Endothelial cell of umbilical vein (primary cell): ENCODE data around the gene PRSS21. TPM values are rescaled to one million over a fixed set of nuclear protein-coding genes. Genes with fewer than 3 reads are reported as not detected.

Source experiments
- BruUV-seq: library from RNA; stranded (reverse); fragments of 400-500 nt; replicated peaks from 2 replicates; lab custom pipeline; 2021; lab: Mats Ljungman, UMichigan
- CTCF ChIA-PET: fragments of 300-600, 350-600 bp; sonication (Branson Sonifier 250); formaldehyde crosslinking; loops from one replicate; lab custom pipeline; 2021; ENCODE audit warnings: antibody characterized with exemption, inconsistent platforms; lab: Charles Lee
- POLR2A ChIA-PET: fragments of 300-600, 350-600 bp; sonication (Branson Sonifier 250); formaldehyde crosslinking; loops from one replicate; lab custom pipeline; 2021; ENCODE audit warnings: antibody characterized with exemption, inconsistent platforms; lab: Charles Lee
- DNase-seq: peaks from one replicate; pipeline ENCODE4 v3.0.0-alpha.2; 2011; ENCODE audit warnings: low read depth, low spot score
- FAIRE-seq: peaks from 2 replicates; lab custom pipeline; 2011; peaks lifted over from hg19 to GRCh38; lab: Jason Lieb, UNC
- H2AFZ ChIP-seq: 2 replicates; pipeline ENCODE4 v1.6.0; 2012; ENCODE audit warnings: low read depth, low read length, control low read depth, inconsistent platforms
- H3K27ac ChIP-seq: 2 replicates; pipeline ENCODE4 v1.5.1; 2011; ENCODE audit warnings: low read depth, mild to moderate bottlenecking, control low read depth, low read length, moderate library complexity; ENCODE audit not compliant: insufficient read depth
- H3K27me3 ChIP-seq, 2 experiments: 2 replicates each; pipeline versions ENCODE4 v1.6.0 to v1.6.1; 2011; ENCODE audit warnings: low read length in 2 of 2, mixed read lengths in 1 of 2; ENCODE audit not compliant: control insufficient read depth in 2 of 2, insufficient read depth in 2 of 2
- H3K36me3 ChIP-seq, 2 experiments: 2 replicates in 1 of 2; 3 replicates in 1 of 2; pipeline ENCODE4 v1.5.1; 2011; ENCODE audit warnings: low read length in 2 of 2, mild to moderate bottlenecking in 1 of 2, moderate library complexity in 1 of 2; ENCODE audit not compliant: control insufficient read depth in 2 of 2, insufficient read depth in 2 of 2; ENCODE audit errors: extremely low read depth in 1 of 2
- H3K4me1 ChIP-seq: 3 replicates; pipeline ENCODE4 v1.5.1; 2011; ENCODE audit warnings: mild to moderate bottlenecking, low read length; ENCODE audit not compliant: control insufficient read depth, insufficient read depth; ENCODE audit errors: extremely low read depth
- H3K4me2 ChIP-seq: 2 replicates; pipeline ENCODE4 v1.6.1; 2011; ENCODE audit warnings: low read length, control low read depth, mixed read lengths; ENCODE audit not compliant: insufficient read depth
- H3K4me3 ChIP-seq, 3 experiments: fragments of 200-600 bp in 1 of 3; sonication (generic), shearing (Covaris generic) in 1 of 3; replicated peaks in 1 of 3; 2 replicates each; pipeline ENCODE4 v1.5.1; 2011 to 2016; ENCODE audit warnings: control low read depth in 3 of 3, low read length in 3 of 3, mild to moderate bottlenecking in 2 of 3, inconsistent platforms in 1 of 3, low read depth in 1 of 3, moderate library complexity in 1 of 3; ENCODE audit not compliant: insufficient read depth in 1 of 3
- H3K79me2 ChIP-seq: 2 replicates; pipeline ENCODE4 v1.6.0; 2012; ENCODE audit warnings: low read length, inconsistent platforms; ENCODE audit not compliant: control insufficient read depth, insufficient read depth
- H3K9ac ChIP-seq: replicated peaks from 2 replicates; pipeline ENCODE3; 2011; ENCODE audit warnings: low read length, control low read depth; ENCODE audit not compliant: insufficient read depth; ENCODE audit errors: extremely low read depth
- H3K9me1 ChIP-seq: replicated peaks from 3 replicates; pipeline ENCODE4 v1.6.0; 2011; ENCODE audit warnings: mild to moderate bottlenecking, low read length; ENCODE audit not compliant: control insufficient read depth, insufficient read depth; ENCODE audit errors: extremely low read depth
- H3K9me3 ChIP-seq: replicated peaks from 2 replicates; pipeline ENCODE4 v1.5.1; 2012; ENCODE audit warnings: low read length, inconsistent platforms; ENCODE audit not compliant: control insufficient read depth, insufficient read depth
- H4K20me1 ChIP-seq: replicated peaks from 2 replicates; pipeline ENCODE3; 2011; ENCODE audit warnings: mild to moderate bottlenecking, low read length; ENCODE audit not compliant: control insufficient read depth, insufficient read depth; ENCODE audit errors: extremely low read depth
- EZH2 ChIP-seq: IDR thresholded peaks from 2 replicates; pipeline ENCODE4 v1.6.1; 2012; ENCODE audit warnings: borderline replicate concordance, low read depth, mild to moderate bottlenecking, moderate library complexity, low read length, inconsistent platforms; ENCODE audit not compliant: severe bottlenecking
- FOS ChIP-seq: IDR thresholded peaks from 2 replicates; pipeline ENCODE4 v1.6.1; 2011; ENCODE audit warnings: mild to moderate bottlenecking, low read length, moderate library complexity, borderline replicate concordance; ENCODE audit not compliant: insufficient read depth
- GATA2 ChIP-seq: IDR thresholded peaks from 2 replicates; pipeline ENCODE4 v1.7.0; 2011; ENCODE audit warnings: low read depth, mild to moderate bottlenecking, moderate library complexity, mixed read lengths, low read length; ENCODE audit not compliant: insufficient read length, insufficient read depth
- JUN ChIP-seq: IDR thresholded peaks from 2 replicates; pipeline ENCODE4 v1.6.1; 2011; ENCODE audit warnings: borderline replicate concordance, low read depth; ENCODE audit not compliant: insufficient read length, insufficient read depth
- MAX ChIP-seq: IDR thresholded peaks from 2 replicates; pipeline ENCODE4 v1.6.1; 2011; ENCODE audit not compliant: insufficient read depth, insufficient read length
- MYC ChIP-seq: IDR thresholded peaks from one replicate; pipeline ENCODE4 v1.6.1; 2011; ENCODE audit warnings: mild to moderate bottlenecking, low read depth, low read length
- POLR2A ChIP-seq: IDR thresholded peaks from 2 replicates; pipeline ENCODE4 v1.6.1; 2012; ENCODE audit warnings: low read depth, mild to moderate bottlenecking, control low read depth, low read length
- POLR2AphosphoS5 ChIP-seq: IDR thresholded peaks from 2 replicates; pipeline ENCODE4 v1.6.1; 2012; ENCODE audit warnings: low read depth, mild to moderate bottlenecking, control low read depth, low read length, moderate library complexity; ENCODE audit not compliant: insufficient read depth
- dilution Hi-C: fragments of 300-500 bp; cut with MboI; formaldehyde crosslinking; loops from one replicate; pipeline ENCODE4 v1.15.0; 2019; ENCODE audit warnings: low sequenced_read_pairs; ENCODE audit not compliant: extremely low pct_ligation_motif_present
- intact Hi-C: fragments of 100-400 bp; cut with micrococcal nuclease; formaldehyde crosslinking; loops from one replicate; pipeline ENCODE4 v1.10.0; 2022
- polyA plus RNA-seq, 4 experiments: library from polyadenylated mRNA; depleted of rRNA in 3 of 4; stranded (reverse) in 3 of 4; unstranded in 1 of 4; fragments of >200 nt; gene quantifications; 2 replicates each; pipeline versions ENCODE4 v1.2.1 to v1.2.3, GENCODE V29; 2011 to 2012; ENCODE audit warnings: missing spikeins in 1 of 4
- total RNA-seq: library from RNA; stranded (reverse); gene quantifications from 2 replicates; pipeline ENCODE4 v1.2.3, GENCODE V29; 2021
- TF ChIP-seq, protein P1 (sequence below), 2 donors: IDR thresholded peaks; 1 replicate in 1 of 2; 2 replicates in 1 of 2; pipeline ENCODE4 v1.5.1; 2011; ENCODE audit warnings: low read length in 2 of 2, mild to moderate bottlenecking in 2 of 2, moderate library complexity in 2 of 2, control low read depth in 1 of 2, inconsistent platforms in 1 of 2, low read depth in 1 of 2; ENCODE audit not compliant: insufficient read depth in 1 of 2; ENCODE audit errors: extremely low read depth in 1 of 2

The PRSS21 gene
- total and polyA plus RNA-seq, 2 donors (not counting 3 experiments of a cell fraction or from before 2014, with no cell fraction given) = 0.28 TPM; not detected in 1

- H3K4me3 ChIP-seq = no peak overlapping the region
- TF ChIP-seq POLR2AphosphoS5 = no peak
- TF ChIP-seq FOS = no peak
- no peak for TF ChIP-seq POLR2A
- no peak for TF ChIP-seq GATA2
- TF ChIP-seq, protein P1, sequence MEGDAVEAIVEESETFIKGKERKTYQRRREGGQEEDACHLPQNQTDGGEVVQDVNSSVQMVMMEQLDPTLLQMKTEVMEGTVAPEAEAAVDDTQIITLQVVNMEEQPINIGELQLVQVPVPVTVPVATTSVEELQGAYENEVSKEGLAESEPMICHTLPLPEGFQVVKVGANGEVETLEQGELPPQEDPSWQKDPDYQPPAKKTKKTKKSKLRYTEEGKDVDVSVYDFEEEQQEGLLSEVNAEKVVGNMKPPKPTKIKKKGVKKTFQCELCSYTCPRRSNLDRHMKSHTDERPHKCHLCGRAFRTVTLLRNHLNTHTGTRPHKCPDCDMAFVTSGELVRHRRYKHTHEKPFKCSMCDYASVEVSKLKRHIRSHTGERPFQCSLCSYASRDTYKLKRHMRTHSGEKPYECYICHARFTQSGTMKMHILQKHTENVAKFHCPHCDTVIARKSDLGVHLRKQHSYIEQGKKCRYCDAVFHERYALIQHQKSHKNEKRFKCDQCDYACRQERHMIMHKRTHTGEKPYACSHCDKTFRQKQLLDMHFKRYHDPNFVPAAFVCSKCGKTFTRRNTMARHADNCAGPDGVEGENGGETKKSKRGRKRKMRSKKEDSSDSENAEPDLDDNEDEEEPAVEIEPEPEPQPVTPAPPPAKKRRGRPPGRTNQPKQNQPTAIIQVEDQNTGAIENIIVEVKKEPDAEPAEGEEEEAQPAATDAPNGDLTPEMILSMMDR (IDR thresholded peaks at IDR 0.05; ENCODE audit: extremely low read depth in 1 of 2, insufficient read depth in 1 of 2, low read depth in 1 of 2, low read length in 2 of 2) = no peak
- no peak for TF ChIP-seq JUN
- no peak for TF ChIP-seq MAX
- no peak for TF ChIP-seq EZH2
- TF ChIP-seq MYC = no peak
- H3K9ac ChIP-seq = no peak overlapping the region
- H4K20me1 ChIP-seq = no peaks in the 10 kb centered on the region
- H3K4me1 ChIP-seq = no peaks in the 10 kb centered on the region
- H3K4me2 ChIP-seq = no peak overlapping the region
- ChIA-PET POLR2A (no interaction called here), CTCF (interaction anchor here (0.9 to 2.7 kb wide), 7 partner anchors 10 to 73 kb away, joined by 3 to 16 read pairs (median 5); partner anchors contain the start of gene FLYWCH1)
- no peak overlapping the region for H2AFZ ChIP-seq
- H3K36me3 ChIP-seq = no peaks in the 10 kb centered on the region
- dilution Hi-C loops (no loop called here), intact Hi-C loops (loop anchor here (1.0 kb wide), 1 partner anchor 15 kb away; no protein-coding TSS in a partner anchor)
- no peaks in the 10 kb centered on the region for H3K79me2 ChIP-seq
- DNase-seq (no peak), FAIRE-seq (no peak)
- BruUV-seq = no TSS peak
- H3K27me3 ChIP-seq = peaks cover 4 to 5% of the 10 kb centered on the region in 2 experiments
- H3K9me3 ChIP-seq = peaks cover 2% of the 10 kb centered on the region
- H3K9me1 ChIP-seq = no peaks in the 10 kb centered on the region
- H3K27ac ChIP-seq = no peak overlapping the region
These were observed 36.6 kb downstream of the PRSS21 start for GRCh38 chr16:2853531-2854073.
